C4-2B (cell line): ENCODE data around the gene SUCNR1.
"Not testable (repeated sequence)": the region's sequence is repeated elsewhere in the genome, so short reads cannot be mapped to it uniquely, and the experiment has no call there.

Experiments used
- H3K27ac ChIP-seq: fragments of 450-650 bp; 2 replicates; pipeline ENCODE4 v1.5.1; 2017
- CTCF ChIP-seq: fragments of 450-650 bp; conservative IDR thresholded peaks from 2 replicates; pipeline ENCODE4 v1.5.1; 2017; ENCODE audit warnings: mild to moderate bottlenecking
- ZFX ChIP-seq: fragments of 450-650 bp; IDR thresholded peaks from 2 replicates; pipeline ENCODE4 v1.6.1; 2017

Gene SUCNR1

GRCh38 chr3:151875759-151876158, 2.3 kb downstream of the SUCNR1 start:
- TF ChIP-seq ZFX (no peak), CTCF (no peak)
- H3K27ac ChIP-seq = no peak overlapping the region

- H3K27ac ChIP-seq = no peak overlapping the region
- TF ChIP-seq ZFX (no peak), CTCF (no peak)
Observed at GRCh38 chr3:151877269-151877668, 3.8 kb downstream of the SUCNR1 start.

GRCh38 chr3:151878465-151878864, 5.0 kb downstream of the SUCNR1 start:
- TF ChIP-seq CTCF = no peak
- no peak for TF ChIP-seq ZFX
- no peak overlapping the region for H3K27ac ChIP-seq

- TF ChIP-seq ZFX = no peak
- TF ChIP-seq CTCF = no peak
- H3K27ac ChIP-seq = no peak overlapping the region
Observed at GRCh38 chr3:151879037-151879436, 5.6 kb downstream of the SUCNR1 start.

- no peak for TF ChIP-seq CTCF
- no peak for TF ChIP-seq ZFX
Observed at GRCh38 chr3:151879679-151880415, 6.4 kb downstream of the SUCNR1 start.

GRCh38 chr3:151880416-151880690, 6.9 kb downstream of the SUCNR1 start:
- H3K27ac ChIP-seq = no peak overlapping the region
- TF ChIP-seq ZFX = no peak
- no peak for TF ChIP-seq CTCF

More at GRCh38 chr3:151879679-151880415, 6.4 kb downstream of the SUCNR1 start:
- H3K27ac ChIP-seq = no peak overlapping the region

GRCh38 chr3:151881137-151881536, 7.7 kb downstream of the SUCNR1 start:
- TF ChIP-seq ZFX (no peak), CTCF (no peak)
- no peak overlapping the region for H3K27ac ChIP-seq

- H3K27ac ChIP-seq = not testable (repeated sequence)
Observed at GRCh38 chr3:151885397-151885796, 12.0 kb downstream of the SUCNR1 start.

- not testable (repeated sequence) for H3K27ac ChIP-seq
Observed at GRCh38 chr3:151887450-151888211, 14.2 kb downstream of the SUCNR1 start.
